ENCODE measurements around the gene NEK9. TPM values are rescaled to one million over a fixed set of nuclear protein-coding genes. Genes with fewer than 3 reads are reported as not detected.

NEK9 gene
- total and polyA plus RNA-seq, 9 of the 15 experiments (the other 6 are each of a cell fraction or from before 2014, with no cell fraction given): 2.8 to 39.6 (median 19.8) TPM

- Histone ChIP-seq H3K79me2 (ENCODE audit: control insufficient read depth, insufficient read depth, low read length) (peaks cover 61% of the 10 kb centered on the region), H3K36me3 (ENCODE audit: control insufficient read depth, insufficient read depth, low read length) (peaks cover 4% of the 10 kb centered on the region; the same call in 1 of the 3 replicates), H3K4me1 (replicated peaks in 1 of 2; ENCODE audit: control insufficient read depth in 2 of 2, insufficient read depth in 2 of 2, low read length in 2 of 2) (peaks cover 0 to 4% of the 10 kb centered on the region in 2 experiments; a peak in 2 of 5 replicates), H3K9me3 (replicated peaks; ENCODE audit: control insufficient read depth, insufficient read depth, low read depth, low read length) (no peaks in the 10 kb centered on the region), H3K4me3 (no peak overlapping the region), H3K27me3 (ENCODE audit: control insufficient read depth in 2 of 2, insufficient read depth in 2 of 2, low read length in 2 of 2) (no peaks in the 10 kb centered on the region), H3K27ac (ENCODE audit: extremely low read depth, low read depth, low read length) (no peak overlapping the region), H3K4me2 (ENCODE audit: insufficient read depth, low read length) (no peak overlapping the region), H2AFZ (ENCODE audit: low read depth, low read length) (no peak overlapping the region), H4K20me1 (replicated peaks; ENCODE audit: control insufficient read depth, insufficient read depth, low read length) (no peaks in the 10 kb centered on the region; the same call in 1 of the 2 replicates), H3K9ac (ENCODE audit: insufficient read depth in 1 of 2, low read depth in 2 of 2, low read length in 2 of 2) (no peak overlapping the region), H3K9me1 (ENCODE audit: control insufficient read depth, insufficient read depth, low read length) (no peaks in the 10 kb centered on the region)
- FAIRE-seq (peak; percentile 23), ATAC-seq (no peak), DNase-seq (ENCODE audit: extremely low read depth in 1 of 4, low spot score in 3 of 4) (no peak)
- ChIA-PET CTCF (ENCODE audit: low intra/inter-chr PET ratio) (no interaction called here), POLR2A (interaction anchor here (1.0 kb wide), 1 partner anchor 9 kb away, joined by 3 read pairs; no protein-coding TSS in a partner anchor)
- WGBS (ENCODE audit: insufficient coverage, low coverage, missing lambda C conversion rate): 95% methylated on average over 6 of the region's 6 CpGs
- no peak for TF ChIP-seq POLR2AphosphoS2 (IDR thresholded peaks at IDR 0.05; ENCODE audit: low read length)
- no TSS peak for BruUV-seq (replicated peaks)
- intact Hi-C loops (cut with micrococcal nuclease): no loop called here
- in situ Hi-C loops (cut with MboI): no loop called here
Observed at GRCh38 chr14:75158843-75159614, 32.2 kb upstream of the NEK9 start.

DNA sequence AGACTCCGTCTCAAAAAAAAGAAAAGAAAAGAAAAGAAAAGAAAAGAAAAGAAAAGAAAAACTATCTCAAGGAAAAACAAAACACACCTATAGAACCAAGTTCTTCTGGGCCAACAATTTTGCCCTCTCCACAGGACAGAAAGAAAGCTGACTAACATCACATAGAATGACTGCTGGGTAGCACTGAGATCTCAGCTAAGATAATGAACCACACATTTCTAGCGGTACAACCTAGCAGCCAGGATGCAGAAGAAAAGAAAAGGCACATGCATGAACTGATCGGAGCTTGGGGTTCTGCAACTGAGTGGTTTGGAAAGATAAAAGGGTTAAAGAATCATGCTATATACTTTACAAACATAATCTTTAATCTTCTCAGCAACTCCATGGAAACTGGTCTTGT lies 30.1 kb upstream of the NEK9 start:
- intact Hi-C loops (cut with micrococcal nuclease) (no loop called here), in situ Hi-C loops (cut with MboI) (no loop called here)
- CTCF ChIA-PET (ENCODE audit: low intra/inter-chr PET ratio): no interaction called here
- ATAC-seq: 0 out of 3 replicates have a peak, but pooled peaks have one; percentile 25
- Histone ChIP-seq H3K4me2 (ENCODE audit: insufficient read depth, low read length) (no peak overlapping the region), H3K27me3 (ENCODE audit: control insufficient read depth in 2 of 2, insufficient read depth in 2 of 2, low read length in 2 of 2) (no peaks in the 10 kb centered on the region), H2AFZ (ENCODE audit: low read depth, low read length) (no peak overlapping the region), H3K9me3 (replicated peaks; ENCODE audit: control insufficient read depth, insufficient read depth, low read depth, low read length) (no peaks in the 10 kb centered on the region), H3K4me3 (no peak overlapping the region), H4K20me1 (replicated peaks; ENCODE audit: control insufficient read depth, insufficient read depth, low read length) (no peaks in the 10 kb centered on the region; the same call in 1 of the 2 replicates), H3K4me1 (replicated peaks in 1 of 2; ENCODE audit: control insufficient read depth in 2 of 2, insufficient read depth in 2 of 2, low read length in 2 of 2) (peaks cover 0 to 4% of the 10 kb centered on the region in 2 experiments; a peak in 2 of 5 replicates), H3K36me3 (ENCODE audit: control insufficient read depth, insufficient read depth, low read length) (peaks cover 4% of the 10 kb centered on the region; the same call in 1 of the 3 replicates), H3K27ac (ENCODE audit: extremely low read depth, low read depth, low read length) (no peak overlapping the region), H3K79me2 (ENCODE audit: control insufficient read depth, insufficient read depth, low read length) (peaks cover 51% of the 10 kb centered on the region), H3K9me1 (ENCODE audit: control insufficient read depth, insufficient read depth, low read length) (no peaks in the 10 kb centered on the region), H3K9ac (ENCODE audit: insufficient read depth in 1 of 2, low read depth in 2 of 2, low read length in 2 of 2) (no peak overlapping the region)
- WGBS (ENCODE audit: insufficient coverage, low coverage, missing lambda C conversion rate): 4% methylated on average over 2 of the region's 3 CpGs
- POLR2A ChIA-PET: interaction anchor here (1.0 kb wide), 1 partner anchor 12 kb away, joined by 3 read pairs; no protein-coding TSS in a partner anchor
- no TSS peak for BruUV-seq (replicated peaks)
- TF ChIP-seq ARID2 (IDR thresholded peaks at IDR 0.05): no peak
- 0 out of 2 replicates have a peak, but pooled peaks have one; percentile 11 for TF ChIP-seq GATA2 (CRISPR knock-in tag; IDR thresholded peaks at IDR 0.05)
- DNase-seq (ENCODE audit: extremely low read depth in 1 of 4, low spot score in 3 of 4): no peak
- peak; percentile 44 for FAIRE-seq
